Activated T-cell treated with anti-CD3 and anti-CD28 coated beads for 4 hours (primary cell): ENCODE data around the gene NTM.
"Not testable (repeated sequence)": the region's sequence is repeated elsewhere in the genome, so short reads cannot be mapped to it uniquely, and the experiment has no call there.

Experiments
- DNase-seq: peaks from one replicate; pipeline ENCODE4 v3.0.0-alpha.2; 2020

NTM gene

GRCh38 chr11:132060567-132060966 lies 690.2 kb downstream of the NTM start:
- no peak for DNase-seq

GRCh38 chr11:132062031-132062430 lies 691.6 kb downstream of the NTM start:
- no peak for DNase-seq

GRCh38 chr11:132062541-132062940 lies 692.1 kb downstream of the NTM start:
- DNase-seq: no peak

GRCh38 chr11:132064987-132065620 lies 694.7 kb downstream of the NTM start:
- no peak for DNase-seq

- DNase-seq: no peak
Measured at GRCh38 chr11:132068556-132068955, 698.1 kb downstream of the NTM start.

GRCh38 chr11:132069593-132069992 lies 699.2 kb downstream of the NTM start:
- DNase-seq: not testable (repeated sequence)

- not testable (repeated sequence) for DNase-seq
Measured at GRCh38 chr11:132070907-132071306, 700.5 kb downstream of the NTM start.

- no peak for DNase-seq
Measured at GRCh38 chr11:132072044-132072857, 701.8 kb downstream of the NTM start.

GRCh38 chr11:132072858-132073211 lies 702.4 kb downstream of the NTM start:
- no peak for DNase-seq

GRCh38 chr11:132073787-132074186 lies 703.4 kb downstream of the NTM start:
- no peak for DNase-seq

- DNase-seq: no peak
Measured at GRCh38 chr11:132075447-132075846, 705.0 kb downstream of the NTM start.

GRCh38 chr11:132077416-132077815 lies 707.0 kb downstream of the NTM start:
- no peak for DNase-seq

GRCh38 chr11:132078264-132079076 lies 708.1 kb downstream of the NTM start:
- no peak for DNase-seq

- DNase-seq: no peak
Measured at GRCh38 chr11:132080127-132080526, 709.7 kb downstream of the NTM start.

- DNase-seq: no peak
Measured at GRCh38 chr11:132082566-132082965, 712.2 kb downstream of the NTM start.

GRCh38 chr11:132084433-132084832 lies 714.0 kb downstream of the NTM start:
- no peak for DNase-seq

- DNase-seq: no peak
Measured at GRCh38 chr11:132087148-132087547, 716.7 kb downstream of the NTM start.

GRCh38 chr11:132088551-132088950 lies 718.1 kb downstream of the NTM start:
- DNase-seq: no peak

GRCh38 chr11:132093536-132094259 lies 723.3 kb downstream of the NTM start:
- no peak for DNase-seq

GRCh38 chr11:132094598-132094997 lies 724.2 kb downstream of the NTM start:
- no peak for DNase-seq

- DNase-seq: no peak
Measured at GRCh38 chr11:132095230-132096131, 725.1 kb downstream of the NTM start.
